GM12874 (cell line): Measurements from ENCODE around the gene RPS6KB2.

ENCODE experiments used
- CTCF ChIP-seq: IDR thresholded peaks from 2 replicates; pipeline ENCODE4 v1.5.1; 2011; ENCODE audit warnings: low read depth, mild to moderate bottlenecking, control low read depth, low read length, moderate library complexity; ENCODE audit not compliant: insufficient read depth

The RPS6KB2 gene

GRCh38 chr11:67393990-67394389 lies 34.3 kb upstream of the RPS6KB2 start:
- no peak for TF ChIP-seq CTCF

GRCh38 chr11:67395555-67396258 lies 32.6 kb upstream of the RPS6KB2 start:
- TF ChIP-seq CTCF = no peak

DNA sequence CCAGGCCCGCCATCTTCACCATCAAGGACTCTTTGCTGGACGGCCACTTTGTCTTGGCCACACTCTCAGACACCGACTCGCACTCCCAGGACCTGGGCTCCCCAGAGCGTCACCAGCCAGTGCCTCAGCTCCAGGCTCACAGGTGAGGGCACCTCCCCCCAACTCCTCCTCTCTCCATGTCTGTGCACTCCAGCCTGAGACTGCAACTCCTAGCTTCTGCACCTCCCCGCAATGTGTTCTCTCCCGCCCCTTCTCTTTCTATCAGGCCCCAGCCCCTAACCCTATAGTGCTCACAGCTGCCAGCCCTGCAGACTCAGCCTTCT lies 32.1 kb upstream of the RPS6KB2 start:
- no peak for TF ChIP-seq CTCF

GRCh38 chr11:67396587-67397389 lies 31.5 kb upstream of the RPS6KB2 start:
- TF ChIP-seq CTCF = no peak

- no peak for TF ChIP-seq CTCF
Observed at GRCh38 chr11:67397536-67397935, 30.8 kb upstream of the RPS6KB2 start.

GRCh38 chr11:67397986-67398660 lies 30.2 kb upstream of the RPS6KB2 start:
- no peak for TF ChIP-seq CTCF

DNA sequence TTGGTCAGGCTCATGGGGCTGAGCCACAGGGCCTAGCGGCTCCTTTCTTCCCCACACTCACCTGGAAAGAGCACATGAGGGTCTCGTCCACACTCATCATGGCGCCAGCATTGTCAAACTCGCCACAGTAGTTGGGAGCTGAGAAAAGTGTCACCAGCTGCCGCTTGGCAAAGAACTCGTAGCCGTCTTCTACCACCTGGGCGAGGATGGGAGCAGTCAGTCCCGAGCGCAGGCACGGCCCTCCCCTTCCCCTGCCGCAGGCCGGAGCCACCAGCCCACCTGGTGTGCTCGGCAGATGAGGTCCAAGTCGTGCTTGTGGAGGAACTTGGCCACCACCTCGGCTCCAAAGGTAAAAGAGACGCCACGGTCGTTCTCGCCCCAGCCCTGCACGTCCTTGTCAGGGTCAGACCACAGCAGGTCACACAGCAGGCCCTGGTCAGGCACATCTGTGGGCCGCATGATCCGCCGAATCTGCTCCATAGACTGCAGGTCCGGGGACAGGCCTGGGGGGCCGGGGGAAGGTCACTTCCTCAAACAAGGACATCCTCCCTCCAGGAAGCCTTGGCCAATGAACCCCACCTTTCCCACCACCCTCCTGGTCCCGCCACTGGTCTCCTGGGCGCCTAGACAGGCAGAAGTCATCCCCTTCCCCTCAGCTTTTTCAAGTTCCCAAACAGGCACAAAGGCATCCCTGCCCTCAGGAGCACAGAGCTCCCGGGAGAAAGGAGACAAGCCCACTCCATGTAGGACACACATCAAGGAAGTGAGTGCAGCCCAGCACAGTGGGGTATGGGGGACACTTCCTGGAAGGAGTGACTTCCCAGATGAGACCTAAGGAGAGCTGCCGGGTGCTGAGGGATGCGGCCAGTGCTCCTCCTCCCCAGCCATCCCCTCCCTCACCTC lies 29.4 kb upstream of the RPS6KB2 start:
- TF ChIP-seq CTCF = no peak
